ENCODE data around the gene IMPG1. TPM values are rescaled to one million over a fixed set of nuclear protein-coding genes. Genes with fewer than 3 reads are reported as not detected.
"Not testable (repeated sequence)": the region's sequence is repeated elsewhere in the genome, so short reads cannot be mapped to it uniquely, and the experiment has no call there.

Gene IMPG1
- total RNA-seq, 1 donor from 2014 or later = not detected

DNA sequence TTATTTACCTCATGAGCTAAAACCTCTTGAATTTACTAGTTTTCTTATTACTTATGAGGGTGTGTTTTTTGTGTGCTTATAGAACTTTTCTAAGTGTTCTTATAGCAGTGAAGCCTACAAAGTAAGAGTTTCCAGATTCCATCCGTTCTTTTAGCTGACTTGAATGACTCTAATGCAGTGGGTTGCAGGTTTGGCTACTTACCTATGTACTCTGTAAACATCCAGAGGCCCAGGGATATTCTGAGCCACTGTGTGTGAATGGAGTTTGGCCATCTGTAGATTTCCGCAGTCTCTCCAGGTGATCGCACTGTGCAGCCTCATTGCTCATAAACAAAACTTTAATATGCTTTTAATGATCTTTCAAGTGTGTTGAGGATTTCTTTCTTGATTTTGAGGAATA is 165.6 kb downstream of the IMPG1 start:
- TF ChIP-seq, protein P1, sequence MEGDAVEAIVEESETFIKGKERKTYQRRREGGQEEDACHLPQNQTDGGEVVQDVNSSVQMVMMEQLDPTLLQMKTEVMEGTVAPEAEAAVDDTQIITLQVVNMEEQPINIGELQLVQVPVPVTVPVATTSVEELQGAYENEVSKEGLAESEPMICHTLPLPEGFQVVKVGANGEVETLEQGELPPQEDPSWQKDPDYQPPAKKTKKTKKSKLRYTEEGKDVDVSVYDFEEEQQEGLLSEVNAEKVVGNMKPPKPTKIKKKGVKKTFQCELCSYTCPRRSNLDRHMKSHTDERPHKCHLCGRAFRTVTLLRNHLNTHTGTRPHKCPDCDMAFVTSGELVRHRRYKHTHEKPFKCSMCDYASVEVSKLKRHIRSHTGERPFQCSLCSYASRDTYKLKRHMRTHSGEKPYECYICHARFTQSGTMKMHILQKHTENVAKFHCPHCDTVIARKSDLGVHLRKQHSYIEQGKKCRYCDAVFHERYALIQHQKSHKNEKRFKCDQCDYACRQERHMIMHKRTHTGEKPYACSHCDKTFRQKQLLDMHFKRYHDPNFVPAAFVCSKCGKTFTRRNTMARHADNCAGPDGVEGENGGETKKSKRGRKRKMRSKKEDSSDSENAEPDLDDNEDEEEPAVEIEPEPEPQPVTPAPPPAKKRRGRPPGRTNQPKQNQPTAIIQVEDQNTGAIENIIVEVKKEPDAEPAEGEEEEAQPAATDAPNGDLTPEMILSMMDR (IDR thresholded peaks at IDR 0.05; ENCODE audit: unreplicated experiment) = no peak
- Mint-ChIP-seq H3K4me3 (ENCODE audit: unreplicated experiment) (peak overlapping the region; percentile 1), H3K4me1 (ENCODE audit: unreplicated experiment) (no peaks in the 10 kb centered on the region), H3K9me3 (ENCODE audit: unreplicated experiment) (no peaks in the 10 kb centered on the region), H3K27me3 (ENCODE audit: unreplicated experiment) (no peaks in the 10 kb centered on the region), H3K36me3 (ENCODE audit: low read depth, unreplicated experiment) (peaks cover 15% of the 10 kb centered on the region), H3K27ac (ENCODE audit: unreplicated experiment) (no peak overlapping the region)
- DNase-seq (ENCODE audit: low spot score) = no peak

DNA sequence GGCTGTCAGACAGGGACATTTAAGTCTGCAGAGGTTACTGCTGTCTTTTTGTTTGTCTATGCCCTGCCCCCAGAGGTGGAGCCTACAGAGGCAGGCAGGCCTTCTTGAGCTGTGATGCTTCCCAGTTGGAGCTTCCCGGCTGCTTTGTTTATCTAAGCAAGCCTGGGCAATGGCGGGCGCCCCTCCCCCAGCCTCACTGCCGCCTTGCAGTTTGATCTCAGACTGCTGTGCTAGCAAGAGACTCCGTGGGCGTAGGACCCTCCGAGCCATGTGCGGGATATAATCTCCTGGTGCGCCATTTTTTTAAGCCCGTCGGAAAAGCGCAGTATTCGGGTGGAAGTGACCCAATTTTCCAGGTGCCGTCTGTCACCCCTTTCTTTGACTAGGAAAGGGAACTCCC is 167.3 kb downstream of the IMPG1 start:
- H3K4me3 Mint-ChIP-seq (ENCODE audit: unreplicated experiment) = peak overlapping the region; percentile 56
- H3K4me1 Mint-ChIP-seq (ENCODE audit: unreplicated experiment); DNase-seq (ENCODE audit: low spot score); H3K27ac Mint-ChIP-seq (ENCODE audit: unreplicated experiment); H3K27me3 Mint-ChIP-seq (ENCODE audit: unreplicated experiment); H3K9me3 Mint-ChIP-seq (ENCODE audit: unreplicated experiment): not testable (repeated sequence)
- peaks cover 18% of the 10 kb centered on the region for H3K36me3 Mint-ChIP-seq (ENCODE audit: low read depth, unreplicated experiment)

GRCh38 chr6:75900216-75900615 is 172.2 kb downstream of the IMPG1 start:
- DNase-seq (ENCODE audit: low spot score); H3K4me1 Mint-ChIP-seq (ENCODE audit: unreplicated experiment); H3K4me3 Mint-ChIP-seq (ENCODE audit: unreplicated experiment); H3K9me3 Mint-ChIP-seq (ENCODE audit: unreplicated experiment); H3K27me3 Mint-ChIP-seq (ENCODE audit: unreplicated experiment); H3K27ac Mint-ChIP-seq (ENCODE audit: unreplicated experiment): not testable (repeated sequence)
- H3K36me3 Mint-ChIP-seq (ENCODE audit: low read depth, unreplicated experiment) = peaks cover 24% of the 10 kb centered on the region

GRCh38 chr6:75896526-75896925 is 175.9 kb downstream of the IMPG1 start:
- Mint-ChIP-seq H3K9me3 (ENCODE audit: unreplicated experiment) (no peaks in the 10 kb centered on the region), H3K4me3 (ENCODE audit: unreplicated experiment) (no peak overlapping the region), H3K27ac (ENCODE audit: unreplicated experiment) (no peak overlapping the region), H3K27me3 (ENCODE audit: unreplicated experiment) (peaks cover 3% of the 10 kb centered on the region), H3K4me1 (ENCODE audit: unreplicated experiment) (peaks cover 4% of the 10 kb centered on the region), H3K36me3 (ENCODE audit: low read depth, unreplicated experiment) (peaks cover 25% of the 10 kb centered on the region)
- TF ChIP-seq, protein P1 (IDR thresholded peaks at IDR 0.05; ENCODE audit: unreplicated experiment) = no peak
- no peak for DNase-seq (ENCODE audit: low spot score)

- Mint-ChIP-seq H3K27me3 (ENCODE audit: unreplicated experiment) (no peaks in the 10 kb centered on the region), H3K9me3 (ENCODE audit: unreplicated experiment) (no peaks in the 10 kb centered on the region), H3K4me1 (ENCODE audit: unreplicated experiment) (no peaks in the 10 kb centered on the region), H3K36me3 (ENCODE audit: low read depth, unreplicated experiment) (peaks cover 29% of the 10 kb centered on the region), H3K27ac (ENCODE audit: unreplicated experiment) (no peak overlapping the region), H3K4me3 (ENCODE audit: unreplicated experiment) (no peak overlapping the region)
- TF ChIP-seq, protein P1 (IDR thresholded peaks at IDR 0.05; ENCODE audit: unreplicated experiment) = no peak
- no peak for DNase-seq (ENCODE audit: low spot score)
Observed at GRCh38 chr6:75893776-75894152, 178.7 kb downstream of the IMPG1 start.

- H3K36me3 Mint-ChIP-seq (ENCODE audit: low read depth, unreplicated experiment) = peaks cover 25% of the 10 kb centered on the region
- H3K27me3 Mint-ChIP-seq (ENCODE audit: unreplicated experiment) = no peaks in the 10 kb centered on the region
- no peak for DNase-seq (ENCODE audit: low spot score)
- H3K27ac Mint-ChIP-seq (ENCODE audit: unreplicated experiment) = no peak overlapping the region
- H3K4me3 Mint-ChIP-seq (ENCODE audit: unreplicated experiment) = no peak overlapping the region
- H3K9me3 Mint-ChIP-seq (ENCODE audit: unreplicated experiment) = no peaks in the 10 kb centered on the region
- TF ChIP-seq, protein P1 (IDR thresholded peaks at IDR 0.05; ENCODE audit: unreplicated experiment) = peak; percentile 90
- H3K4me1 Mint-ChIP-seq (ENCODE audit: unreplicated experiment) = no peaks in the 10 kb centered on the region
Observed at GRCh38 chr6:75893058-75893775, 179.2 kb downstream of the IMPG1 start.

Data from endothelial cell (in vitro differentiated cells).